Measurements from ENCODE around the gene FUT6.

Gene FUT6

GRCh38 chr19:5800361-5801270, 38.9 kb downstream of the FUT6 start:
- TF ChIP-seq CTCF (conservative IDR thresholded peaks at IDR 0.05; ENCODE audit: low read depth, low read length): no peak
- H3K4me3 ChIP-seq (ENCODE audit: low read depth, low read length): no peak overlapping the region
- no peak for DNase-seq (ENCODE audit: low read depth)

DNA sequence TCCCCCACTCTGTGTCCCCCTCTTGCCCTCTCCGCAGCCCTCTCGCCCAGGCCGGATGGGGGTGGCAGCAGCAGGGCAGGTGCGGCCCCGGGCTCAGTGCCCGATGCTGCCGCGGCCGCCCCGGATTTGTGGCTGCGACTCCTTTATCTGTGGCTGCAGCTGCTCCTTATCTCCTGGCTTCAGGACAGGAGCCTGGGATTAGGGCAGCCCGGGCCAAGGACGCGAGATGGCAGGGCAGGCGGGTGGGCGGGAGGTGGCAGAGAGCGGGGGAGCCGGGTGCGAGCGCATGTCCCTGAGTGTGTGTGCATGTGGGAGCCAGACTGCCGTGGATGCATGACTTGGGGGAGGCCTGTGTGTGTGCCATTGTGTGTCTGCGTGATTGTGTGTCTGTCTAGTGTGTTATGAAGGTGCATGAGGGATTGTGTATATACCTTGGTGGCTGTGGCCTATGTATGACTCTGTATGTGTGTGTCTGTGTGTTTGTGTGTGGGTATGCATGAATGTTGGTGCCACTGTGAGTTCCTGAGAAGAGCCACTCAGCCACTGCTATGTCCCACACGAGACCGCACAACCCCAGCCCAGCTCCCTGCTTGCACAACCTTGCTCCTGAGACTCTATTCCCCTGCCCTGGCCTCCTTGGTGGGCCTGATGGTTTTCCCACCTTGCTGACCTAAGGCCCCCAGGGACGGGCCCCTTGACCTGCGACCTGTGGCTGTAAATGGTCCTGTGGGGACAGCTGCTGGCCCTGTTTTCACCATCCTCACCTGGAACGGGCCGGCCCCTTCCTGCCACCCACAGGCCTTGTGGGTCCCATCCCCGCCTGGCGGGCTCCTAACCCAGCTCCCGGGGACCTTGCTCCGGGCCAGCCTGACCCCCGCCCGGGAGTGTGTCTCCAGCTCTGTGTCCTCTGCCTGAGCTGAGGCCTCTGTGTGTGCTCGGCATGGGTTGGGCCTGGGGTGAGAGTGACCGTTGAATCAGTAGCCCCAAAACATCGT, 40.0 kb downstream of the FUT6 start:
- no peak overlapping the region for H3K4me3 ChIP-seq (ENCODE audit: low read depth, low read length)
- no peak for TF ChIP-seq CTCF (conservative IDR thresholded peaks at IDR 0.05; ENCODE audit: low read depth, low read length)
- DNase-seq (ENCODE audit: low read depth): no peak

- TF ChIP-seq CTCF (conservative IDR thresholded peaks at IDR 0.05; ENCODE audit: low read depth, low read length): no peak
- no peak overlapping the region for H3K4me3 ChIP-seq (ENCODE audit: low read depth, low read length)
- DNase-seq (ENCODE audit: low read depth): no peak
These were observed 41.3 kb downstream of the FUT6 start for GRCh38 chr19:5798244-5798643.

DNA sequence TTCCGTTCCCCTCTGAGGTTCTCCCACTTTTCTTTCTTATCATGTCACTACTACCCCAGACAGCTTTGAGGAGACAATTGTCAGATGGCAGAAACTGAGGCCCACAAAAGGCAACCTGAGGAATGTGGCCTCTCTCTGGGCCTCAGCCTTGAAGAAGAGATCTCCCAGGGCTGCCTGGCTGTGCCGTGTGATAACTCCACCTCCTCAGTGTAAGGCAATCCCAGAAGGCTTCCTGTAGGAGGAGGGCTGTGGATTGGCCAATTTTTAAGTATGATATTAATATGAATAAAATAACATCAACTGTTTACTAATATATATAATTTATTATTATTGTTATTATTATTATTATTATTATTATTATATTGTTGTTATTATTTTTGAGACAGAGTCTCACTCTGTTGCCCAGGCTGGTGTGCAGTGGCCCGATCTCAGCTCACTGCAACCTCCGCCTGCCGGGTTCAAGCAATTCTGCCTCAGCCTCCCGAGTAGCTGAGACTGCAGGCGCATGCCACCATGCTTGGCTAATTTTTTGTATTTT, 44.1 kb downstream of the FUT6 start:
- H3K4me3 ChIP-seq (ENCODE audit: low read depth, low read length): no peak overlapping the region
- no peak for DNase-seq (ENCODE audit: low read depth)
- no peak for TF ChIP-seq CTCF (conservative IDR thresholded peaks at IDR 0.05; ENCODE audit: low read depth, low read length)

DNA sequence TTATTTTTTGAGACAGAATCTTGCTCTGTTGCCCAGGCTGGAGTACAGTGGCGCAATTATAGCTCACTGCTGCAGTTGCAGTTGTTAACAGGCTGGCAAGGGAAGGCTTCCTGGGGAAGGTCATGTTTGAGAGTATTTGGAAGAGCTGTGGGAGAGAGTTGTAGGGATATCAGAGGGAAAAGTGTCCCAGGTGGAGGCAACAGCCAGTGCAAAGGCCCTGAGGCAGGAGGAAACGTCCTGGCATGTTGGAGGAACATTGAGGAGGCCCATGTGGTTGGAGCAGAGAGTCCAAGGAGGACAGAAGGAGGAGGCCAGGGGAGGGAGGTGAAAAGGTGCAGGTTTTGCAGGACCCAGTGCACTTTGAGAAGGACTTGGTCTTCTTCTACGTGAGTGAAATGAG, 46.3 kb downstream of the FUT6 start:
- no peak for DNase-seq (ENCODE audit: low read depth)
- TF ChIP-seq CTCF (conservative IDR thresholded peaks at IDR 0.05; ENCODE audit: low read depth, low read length): no peak
- no peak overlapping the region for H3K4me3 ChIP-seq (ENCODE audit: low read depth, low read length)

- TF ChIP-seq CTCF (conservative IDR thresholded peaks at IDR 0.05; ENCODE audit: low read depth, low read length): no peak
- no peak for DNase-seq (ENCODE audit: low read depth)
- no peak overlapping the region for H3K4me3 ChIP-seq (ENCODE audit: low read depth, low read length)
These were observed 47.3 kb downstream of the FUT6 start for GRCh38 chr19:5792224-5792623.
